ENCODE data around the gene TMEM109. TPM values are rescaled to one million over a fixed set of nuclear protein-coding genes. Genes with fewer than 3 reads are reported as not detected.

TMEM109 gene
- polyA plus RNA-seq, 3 donors: 58.2 to 107 (median 83.5) TPM

Other genes with a start within 250 kb of the TMEM109 start
- under 1 TPM in 2 of 3 donors, not detected in 1; 0.37 to 0.44 TPM for gene MS4A8, start 214.5 kb upstream of the TMEM109 start, polyA plus RNA-seq
- gene MS4A18, start 189.4 kb upstream of the TMEM109 start, polyA plus RNA-seq: not detected
- gene MS4A15, start 157.3 kb upstream of the TMEM109 start, polyA plus RNA-seq: under 1 TPM in 1 of 3 donors, not detected in 2; 0.03 TPM
- gene MS4A10, start 128.8 kb upstream of the TMEM109 start, polyA plus RNA-seq: under 1 TPM in 1 of 3 donors, not detected in 2; 0.11 TPM
- gene CCDC86, start 72.0 kb upstream of the TMEM109 start, polyA plus RNA-seq: 10 to 100 TPM; 11.6 to 34.7 (median 13.8) TPM
- under 1 TPM in 2 of 3 donors, not detected in 1; 0.22 to 0.81 TPM for gene PTGDR2, start 58.2 kb upstream of the TMEM109 start, polyA plus RNA-seq
- gene ZP1, start 46.6 kb upstream of the TMEM109 start, polyA plus RNA-seq: 1 to 10 TPM in 1 of 3 donors, under 1 TPM in 2; 0.33 to 1.5 (median 0.79) TPM
- gene PRPF19, start 7.6 kb upstream of the TMEM109 start, polyA plus RNA-seq: 10 to 100 TPM; 42.5 to 61.4 (median 59.6) TPM
- gene TMEM132A, start 10.3 kb downstream of the TMEM109 start, polyA plus RNA-seq: 10 to 100 TPM in 1 of 3 donors, 1 to 10 TPM in 2; 5.1 to 11.1 (median 7.0) TPM
- 10 to 100 TPM in 2 of 3 donors, 1 to 10 TPM in 1; 6.0 to 43.4 (median 23.8) TPM for gene SLC15A3, start 38.0 kb downstream of the TMEM109 start, polyA plus RNA-seq
- gene CD6, start 57.5 kb downstream of the TMEM109 start, polyA plus RNA-seq: 1 to 10 TPM in 1 of 3 donors, under 1 TPM in 2; 0.45 to 1.7 (median 0.82) TPM
- under 1 TPM; 0.34 to 0.71 (median 0.56) TPM for gene CD5, start 188.3 kb downstream of the TMEM109 start, polyA plus RNA-seq
- 10 to 100 TPM; 14.2 to 17.6 (median 15.2) TPM for gene VPS37C, start 247.3 kb downstream of the TMEM109 start, polyA plus RNA-seq